Natural killer cell (primary cell): ENCODE results near the gene MPRIP. TPM values are rescaled to one million over a fixed set of nuclear protein-coding genes. Genes with fewer than 3 reads are reported as not detected.

ENCODE experiments used
- ATAC-seq, 3 donors: fragments of 150-1000 bp in 2 of 3; fragments of 200-7000 bp in 1 of 3; cut with Tn5 transposase; 1 replicate in 1 of 3; 2 replicates in 2 of 3; pipeline ENCODE4 v1.10.0; 2021; ENCODE audit warnings: mild to moderate bottlenecking in 2 of 3, moderate library complexity in 2 of 3
- DNase-seq, 2 donors: peaks; one replicate each; pipeline versions ENCODE4 v3.0.0 to v3.0.0-alpha.2; 2013 to 2021; ENCODE audit warnings: mixed read lengths in 1 of 2
- H3K27ac ChIP-seq: one replicate; pipeline ENCODE4 v1.5.1; 2013; ENCODE audit warnings: mild to moderate bottlenecking, low read length
- H3K27me3 ChIP-seq: one replicate; pipeline ENCODE4 v1.6.1; 2013; ENCODE audit warnings: low read length; ENCODE audit not compliant: control insufficient read depth, insufficient read depth
- H3K36me3 ChIP-seq: one replicate; pipeline ENCODE4 v1.6.1; 2013; ENCODE audit warnings: low read length; ENCODE audit not compliant: control insufficient read depth, insufficient read depth
- H3K4me1 ChIP-seq: one replicate; pipeline ENCODE4 v1.6.1; 2013; ENCODE audit warnings: low read length; ENCODE audit not compliant: control insufficient read depth, insufficient read depth
- H3K4me3 ChIP-seq: one replicate; pipeline ENCODE4 v1.5.1; 2013; ENCODE audit warnings: low read length
- H3K9me3 ChIP-seq: one replicate; pipeline ENCODE4 v1.6.1; 2013; ENCODE audit warnings: low read length; ENCODE audit not compliant: control insufficient read depth, insufficient read depth
- H3K27ac Mint-ChIP-seq, 2 donors: one replicate each; pipeline ENCODE4 v1.8.0; 2022; ENCODE audit warnings: mild to moderate bottlenecking in 2 of 2, mixed read lengths in 2 of 2, moderate library complexity in 1 of 2
- H3K27me3 Mint-ChIP-seq, 2 donors: one replicate each; pipeline ENCODE4 v1.8.0; 2022; ENCODE audit warnings: low read depth in 2 of 2, mixed read lengths in 2 of 2
- H3K36me3 Mint-ChIP-seq: one replicate; pipeline ENCODE4 v1.8.0; 2022; ENCODE audit warnings: mixed read lengths
- H3K4me1 Mint-ChIP-seq, 2 donors: one replicate each; pipeline ENCODE4 v1.8.0; 2022; ENCODE audit warnings: mixed read lengths in 2 of 2
- H3K4me3 Mint-ChIP-seq: one replicate; pipeline ENCODE4 v1.8.0; 2022; ENCODE audit warnings: mild to moderate bottlenecking, moderate library complexity, mixed read lengths
- H3K9me3 Mint-ChIP-seq, 2 donors: one replicate each; pipeline ENCODE4 v1.8.0; 2022; ENCODE audit warnings: mixed read lengths in 2 of 2
- WGBS: methylation state at CpG from one replicate; pipeline ENCODE4 v1.1.7; 2013; ENCODE audit warnings: missing lambda C conversion rate; ENCODE audit not compliant: insufficient coverage; 5-methylcytosine and 5-hydroxymethylcytosine counted together
- intact Hi-C: fragments of 100-400 bp; cut with micrococcal nuclease; formaldehyde crosslinking; loops from one replicate; pipeline ENCODE4 v1.14.2; 2022
- total RNA-seq, 4 donors: library from RNA; stranded (reverse); fragments of 120-200 nt in 1 of 4; gene quantifications; one replicate each; pipeline versions ENCODE4 v1.2.3 to v1.2.4, GENCODE V29; 2013 to 2022
- TF ChIP-seq, protein P1 (sequence below): fragments of 200-600 bp; IDR thresholded peaks from one replicate; pipeline ENCODE4 v1.8.0; 2022; ENCODE audit warnings: antibody characterized with exemption

Gene MPRIP
- total RNA-seq, 3 donors from 2014 or later (not counting 1 experiment from before 2014, with no cell fraction given): 225 to 272 (median 229) TPM

DNA sequence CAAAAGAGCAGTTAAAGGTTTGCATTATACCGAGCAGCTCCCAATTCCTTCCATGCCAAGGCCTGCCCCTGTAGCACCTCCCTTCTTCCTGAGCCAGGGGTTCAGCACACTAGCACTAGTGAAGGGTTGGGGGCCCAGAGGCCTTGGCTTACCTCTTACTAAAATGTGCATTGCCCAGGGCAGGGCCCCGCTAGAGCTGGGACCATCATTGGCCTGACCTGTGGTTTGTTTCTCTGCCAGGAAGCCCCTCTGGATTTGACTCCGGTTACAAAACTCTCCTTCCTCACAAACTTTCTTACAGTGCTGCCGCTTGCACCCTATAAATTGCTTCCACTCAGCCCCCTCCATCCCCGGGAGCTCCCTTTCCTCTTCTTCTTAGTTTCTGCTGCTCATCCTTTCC, 33.8 kb downstream of the MPRIP start:
- Mint-ChIP-seq H3K36me3 (no peaks in the 10 kb centered on the region), H3K9me3 (no peaks in the 10 kb centered on the region), H3K4me1 (peaks cover 49 to 68% of the 10 kb centered on the region in 2 donors), H3K27me3 (no peaks in the 10 kb centered on the region), H3K4me3 (no peak overlapping the region), H3K27ac (peak overlapping the region in 1 of 2 donors; percentile 23)
- Histone ChIP-seq H3K36me3 (peaks cover 19% of the 10 kb centered on the region), H3K4me1 (peaks cover 14% of the 10 kb centered on the region), H3K4me3 (no peak overlapping the region), H3K27ac (no peak overlapping the region), H3K27me3 (no peaks in the 10 kb centered on the region), H3K9me3 (no peaks in the 10 kb centered on the region)
- intact Hi-C loops: no loop called here
- DNase-seq: no peak
- 97% methylated on average over 5 of the region's 5 CpGs for WGBS
- ATAC-seq: no peak
- TF ChIP-seq, protein P1, sequence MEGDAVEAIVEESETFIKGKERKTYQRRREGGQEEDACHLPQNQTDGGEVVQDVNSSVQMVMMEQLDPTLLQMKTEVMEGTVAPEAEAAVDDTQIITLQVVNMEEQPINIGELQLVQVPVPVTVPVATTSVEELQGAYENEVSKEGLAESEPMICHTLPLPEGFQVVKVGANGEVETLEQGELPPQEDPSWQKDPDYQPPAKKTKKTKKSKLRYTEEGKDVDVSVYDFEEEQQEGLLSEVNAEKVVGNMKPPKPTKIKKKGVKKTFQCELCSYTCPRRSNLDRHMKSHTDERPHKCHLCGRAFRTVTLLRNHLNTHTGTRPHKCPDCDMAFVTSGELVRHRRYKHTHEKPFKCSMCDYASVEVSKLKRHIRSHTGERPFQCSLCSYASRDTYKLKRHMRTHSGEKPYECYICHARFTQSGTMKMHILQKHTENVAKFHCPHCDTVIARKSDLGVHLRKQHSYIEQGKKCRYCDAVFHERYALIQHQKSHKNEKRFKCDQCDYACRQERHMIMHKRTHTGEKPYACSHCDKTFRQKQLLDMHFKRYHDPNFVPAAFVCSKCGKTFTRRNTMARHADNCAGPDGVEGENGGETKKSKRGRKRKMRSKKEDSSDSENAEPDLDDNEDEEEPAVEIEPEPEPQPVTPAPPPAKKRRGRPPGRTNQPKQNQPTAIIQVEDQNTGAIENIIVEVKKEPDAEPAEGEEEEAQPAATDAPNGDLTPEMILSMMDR: no peak

GRCh38 chr17:17077101-17077500, 34.8 kb downstream of the MPRIP start:
- H3K36me3 Mint-ChIP-seq: no peaks in the 10 kb centered on the region
- H3K9me3 Mint-ChIP-seq: no peaks in the 10 kb centered on the region
- DNase-seq (no peak), ATAC-seq (no peak)
- no peak overlapping the region for H3K4me3 Mint-ChIP-seq
- TF ChIP-seq, protein P1: no peak
- intact Hi-C loops: no loop called here
- H3K9me3 ChIP-seq: no peaks in the 10 kb centered on the region
- no peak overlapping the region for H3K27ac ChIP-seq
- WGBS: 96% methylated on average over 4 of the region's 6 CpGs
- H3K36me3 ChIP-seq: peaks cover 19% of the 10 kb centered on the region
- no peak overlapping the region for H3K27ac Mint-ChIP-seq
- H3K27me3 Mint-ChIP-seq: no peaks in the 10 kb centered on the region
- H3K4me3 ChIP-seq: no peak overlapping the region
- no peaks in the 10 kb centered on the region for H3K27me3 ChIP-seq
- peaks cover 14% of the 10 kb centered on the region for H3K4me1 ChIP-seq
- peaks cover 42 to 61% of the 10 kb centered on the region in 2 donors for H3K4me1 Mint-ChIP-seq

DNA sequence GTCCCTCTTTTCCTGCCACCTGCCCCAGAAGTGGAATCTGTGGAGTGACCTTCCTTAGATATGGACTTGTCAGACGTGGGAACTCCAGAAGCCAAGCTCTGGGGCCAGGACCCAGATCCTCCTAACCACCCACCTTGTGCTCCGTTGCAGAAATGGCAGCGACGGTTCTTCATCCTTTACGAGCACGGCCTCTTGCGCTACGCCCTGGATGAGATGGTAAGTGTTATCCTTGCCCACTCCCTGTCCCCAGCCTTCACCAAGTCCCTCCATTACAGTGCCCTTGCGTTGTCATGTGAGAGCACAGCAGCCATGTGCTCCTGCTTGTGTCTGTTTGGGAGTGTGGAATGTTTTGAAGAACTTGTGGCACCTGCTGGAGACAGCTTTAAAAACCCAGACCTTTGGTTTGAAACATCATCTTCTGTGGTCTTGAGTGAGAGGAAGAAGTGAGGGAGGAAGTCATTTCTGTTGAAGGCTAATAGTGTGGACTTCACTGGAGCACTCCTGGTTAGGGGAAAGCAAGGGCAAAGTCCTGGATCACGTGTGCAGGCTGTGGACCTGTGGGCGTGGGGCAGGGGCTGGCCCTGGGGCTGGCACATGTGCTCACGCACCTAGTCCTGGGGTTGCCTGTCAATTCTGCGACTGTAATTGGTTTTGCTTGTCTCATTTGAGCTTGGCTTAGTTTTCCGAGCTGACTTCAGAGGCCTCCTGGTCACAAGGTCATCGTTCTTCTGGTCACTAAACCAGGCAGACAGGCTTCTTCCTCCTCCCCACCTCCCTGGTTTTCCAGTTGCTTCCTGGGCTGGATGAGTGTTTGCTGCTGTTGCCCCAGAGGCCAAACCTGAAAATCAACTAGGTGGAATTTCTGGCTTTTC, 35.8 kb downstream of the MPRIP start:
- Histone ChIP-seq H3K4me1 (peaks cover 11% of the 10 kb centered on the region), H3K36me3 (peaks cover 23% of the 10 kb centered on the region), H3K4me3 (no peak overlapping the region), H3K27me3 (no peaks in the 10 kb centered on the region), H3K9me3 (no peaks in the 10 kb centered on the region), H3K27ac (no peak overlapping the region)
- Mint-ChIP-seq H3K36me3 (no peaks in the 10 kb centered on the region), H3K9me3 (no peaks in the 10 kb centered on the region), H3K4me3 (no peak overlapping the region), H3K27ac (no peak overlapping the region), H3K4me1 (peaks cover 37 to 54% of the 10 kb centered on the region in 2 donors), H3K27me3 (no peaks in the 10 kb centered on the region)
- ATAC-seq (no peak), DNase-seq (no peak)
- 94% methylated on average over 14 of the region's 15 CpGs for WGBS
- TF ChIP-seq, protein P1: no peak
- intact Hi-C loops: no loop called here
